Right cardiac atrium (tissue), 5 donors: Measurements from ENCODE around the gene RNU4-1. TPM values are rescaled to one million over a fixed set of nuclear protein-coding genes. Genes with fewer than 3 reads are reported as not detected.

Experiments used
- ATAC-seq, 2 donors: fragments of 200-7000 bp; cut with Tn5 transposase; one replicate each; pipeline versions ENCODE4 v1.8.0 to v1.9.1; 2020; ENCODE audit warnings: moderate library complexity in 2 of 2, mild to moderate bottlenecking in 1 of 2
- DNase-seq, 3 donors: peaks; one replicate each; pipeline ENCODE4 v3.0.0-alpha.2; 2020
- H3K27ac ChIP-seq: one replicate; pipeline ENCODE4 v1.5.1; 2013; ENCODE audit warnings: mild to moderate bottlenecking, low read length, control low read depth, moderate library complexity
- H3K27me3 ChIP-seq: one replicate; pipeline ENCODE4 v1.6.1; 2013; ENCODE audit not compliant: control insufficient read depth, insufficient read depth
- H3K4me1 ChIP-seq: one replicate; pipeline ENCODE4 v1.6.1; 2013; ENCODE audit warnings: low read length; ENCODE audit not compliant: control insufficient read depth, insufficient read depth
- H3K4me3 ChIP-seq: one replicate; pipeline ENCODE4 v1.5.1; 2013; ENCODE audit warnings: low read length, control low read depth
- H3K9me3 ChIP-seq: one replicate; pipeline ENCODE4 v1.6.1; 2013; ENCODE audit warnings: low read length; ENCODE audit not compliant: control insufficient read depth
- WGBS: extraction: QIAGEN DNeasy Blood & Tissue Kit; methylation state at CpG from one replicate; pipeline ENCODE4 v1.1.7; 2013; 5-methylcytosine and 5-hydroxymethylcytosine counted together
- intact Hi-C, 4 donors: fragments of 100-400 bp; cut with DNase I; formaldehyde crosslinking; loops; one replicate each; pipeline versions ENCODE4 v1.11.0 to v1.14.0; 2022 to 2023
- polyA plus RNA-seq: library from polyadenylated mRNA; stranded (reverse); fragments of 200-250 nt; gene quantifications from one replicate; pipeline ENCODE4 v1.2.3, GENCODE V29; 2013
- total RNA-seq, 4 donors: library from RNA; stranded (reverse); fragmentation: NEBNext Ultra II Directional; extraction: Animal tissue kit (Norgen Biotek cat#: 25700); gene quantifications; one replicate each; pipeline ENCODE4 v1.2.1, GENCODE V29; 2021
- donor health status: healthy with polysubstance abuse.
- donor health status: DM: no; HTN: yes; CAD: no.
- donor health status: DM: no; HTN: no; CAD: no.
- donor health status: DM: no; HTN: yes; CAD: no; lungs with severe emphysema.
- donor health status: DM: yes; HTN: yes; CAD: no.

Gene RNU4-1
- total and polyA plus RNA-seq, 5 donors: 1,094 to 5,230 (median 2,674) TPM; not detected in 1

DNA sequence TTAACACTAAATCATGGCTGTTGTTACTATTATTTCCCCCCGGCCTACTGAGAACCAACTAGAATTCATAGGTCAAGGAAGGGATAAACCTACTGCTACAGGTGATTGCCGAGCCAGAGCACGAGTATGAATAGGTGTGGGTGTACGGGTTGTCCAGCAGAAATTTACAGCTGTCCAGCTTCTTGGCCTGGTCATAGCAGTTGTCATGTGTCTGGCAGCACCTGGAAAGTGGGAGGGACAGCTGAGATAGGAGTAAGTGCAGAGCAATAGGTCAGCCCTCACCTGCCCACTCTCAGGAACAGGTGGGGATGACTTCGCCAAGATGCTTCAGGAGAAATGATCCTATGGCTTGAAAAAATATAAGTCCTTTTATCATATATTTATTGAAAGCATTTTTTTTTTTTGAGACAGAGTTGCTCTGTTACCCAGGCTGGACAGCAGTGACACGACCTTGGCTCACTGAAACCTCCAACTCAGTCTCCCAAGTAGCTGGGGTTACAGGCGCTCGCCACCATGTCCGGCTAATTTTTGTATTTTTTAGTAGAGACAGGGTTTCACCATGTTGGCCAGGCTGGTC is 31.9 kb upstream of the RNU4-1 start:
- Histone ChIP-seq H3K27ac (no peak overlapping the region), H3K4me3 (no peak overlapping the region), H3K4me1 (no peaks in the 10 kb centered on the region), H3K27me3 (no peaks in the 10 kb centered on the region), H3K9me3 (no peaks in the 10 kb centered on the region)
- DNase-seq: no peak
- intact Hi-C loops: no loop called here
- peak; percentile 23 to 25 for ATAC-seq
- WGBS: 55% methylated on average over 9 of the region's 9 CpGs

DNA sequence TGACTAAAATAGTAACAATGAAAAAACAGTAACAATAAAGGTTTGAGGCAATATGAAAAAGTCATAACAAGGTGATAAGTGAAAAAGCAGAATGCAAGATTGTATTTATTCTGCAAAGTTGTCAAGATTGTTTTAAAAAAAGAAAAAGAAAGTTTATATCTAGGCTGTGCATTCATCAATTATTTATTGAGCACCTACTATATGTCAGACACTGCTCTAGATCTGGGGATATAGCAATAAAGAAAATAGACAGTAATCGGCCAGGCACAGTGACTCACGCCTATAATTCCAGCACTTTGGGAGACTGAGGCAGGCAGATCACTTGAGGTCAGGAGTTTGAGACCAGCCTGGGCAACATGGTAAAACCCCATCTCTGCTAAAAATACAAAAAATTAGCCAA is 30.7 kb upstream of the RNU4-1 start:
- Histone ChIP-seq H3K4me3 (no peak overlapping the region), H3K9me3 (no peaks in the 10 kb centered on the region), H3K4me1 (no peaks in the 10 kb centered on the region), H3K27ac (no peak overlapping the region), H3K27me3 (no peaks in the 10 kb centered on the region)
- DNase-seq (no peak), ATAC-seq (no peak)
- 82% methylated on average over 2 of the region's 2 CpGs for WGBS
- intact Hi-C loops: no loop called here

DNA sequence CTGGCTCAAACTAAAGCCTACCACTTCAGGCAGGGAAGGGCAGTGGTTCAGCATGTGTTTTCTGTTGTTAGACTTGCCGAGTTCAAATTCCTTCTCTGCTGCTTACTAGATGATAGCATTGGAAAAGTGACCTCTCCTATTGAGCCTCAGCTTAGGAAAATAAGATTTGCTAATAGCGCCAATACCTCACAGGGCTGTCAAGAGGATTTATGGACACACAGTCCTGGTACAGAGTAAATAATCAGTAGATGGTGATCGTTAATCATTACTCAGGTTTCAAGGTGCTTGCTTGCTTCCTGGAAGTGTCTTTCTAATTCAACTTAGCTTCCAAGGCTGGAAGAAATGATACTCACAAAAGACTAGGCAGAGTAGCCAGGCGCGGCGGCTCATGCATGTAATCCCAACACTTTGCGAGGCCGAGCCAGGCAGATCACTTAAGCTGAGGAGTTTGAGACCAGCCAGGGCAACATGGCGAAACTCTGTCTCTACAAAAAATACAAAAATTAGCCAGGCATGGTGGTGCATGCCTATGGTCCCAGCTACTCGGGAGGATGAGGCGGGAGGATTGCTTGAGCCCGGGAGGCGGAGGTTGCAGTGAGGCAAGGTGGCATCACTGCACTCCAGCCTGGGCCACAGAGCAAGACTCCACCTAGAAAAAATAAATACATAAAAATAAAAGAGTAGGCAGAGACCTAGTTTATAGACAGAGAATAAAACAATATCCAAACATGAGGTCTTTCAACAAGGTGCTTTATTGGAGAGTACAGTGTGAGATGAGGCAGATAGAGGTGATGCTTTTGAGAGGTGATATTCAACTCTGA is 28.6 kb upstream of the RNU4-1 start:
- H3K27ac ChIP-seq: no peak overlapping the region
- no peak for ATAC-seq
- H3K4me1 ChIP-seq: peaks cover 2% of the 10 kb centered on the region
- intact Hi-C loops: no loop called here
- H3K27me3 ChIP-seq: no peaks in the 10 kb centered on the region
- H3K4me3 ChIP-seq: no peak overlapping the region
- 81% methylated on average over 13 of the region's 13 CpGs for WGBS
- H3K9me3 ChIP-seq: no peaks in the 10 kb centered on the region
- no peak for DNase-seq

DNA sequence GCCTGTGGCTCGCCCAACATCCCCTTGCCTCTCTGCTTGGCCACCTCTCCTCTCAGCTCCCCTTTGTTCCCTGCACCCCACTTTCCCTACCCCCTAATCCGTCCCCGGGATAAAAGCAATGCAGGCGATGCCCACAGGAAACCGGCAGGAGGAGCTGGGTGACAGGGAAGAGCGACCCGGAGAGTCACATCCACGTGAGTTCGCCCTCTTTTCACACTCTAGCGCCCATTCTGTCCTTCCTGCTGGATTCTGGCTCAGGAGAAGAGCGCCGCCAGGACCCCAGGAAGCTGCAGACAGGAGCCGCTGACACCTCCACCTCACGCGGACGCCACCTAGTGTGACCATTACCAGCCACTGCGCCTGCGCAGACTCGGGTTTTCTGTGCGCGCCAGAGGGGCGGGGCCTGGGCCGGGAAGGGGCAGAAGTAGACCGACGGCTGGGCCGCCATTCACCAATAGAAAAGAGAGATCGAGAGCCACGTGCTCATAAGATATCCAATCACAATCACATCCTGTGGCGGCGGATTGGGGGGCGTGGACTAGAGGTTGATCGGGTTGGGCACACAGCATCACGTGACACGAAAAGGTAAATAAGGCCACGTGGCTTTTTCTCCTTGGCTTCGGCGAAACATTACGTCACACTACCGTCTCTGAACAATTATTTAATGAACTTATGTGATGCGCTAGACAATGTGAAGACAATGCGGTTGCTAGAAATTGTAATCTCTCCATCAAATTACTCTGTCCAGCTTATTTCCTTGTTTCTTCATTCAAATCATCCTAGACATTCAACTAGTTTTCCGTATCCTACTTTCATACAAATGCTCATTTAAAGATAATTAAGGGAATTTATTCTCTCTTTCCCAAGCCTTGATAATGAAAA is 24.4 kb upstream of the RNU4-1 start:
- DNase-seq (peak; percentile 100), ATAC-seq (peak; percentile 100)
- H3K9me3 ChIP-seq: no peaks in the 10 kb centered on the region
- H3K27ac ChIP-seq: peak overlapping the region; percentile 76
- 1% methylated on average over 42 of the region's 42 CpGs for WGBS
- H3K4me3 ChIP-seq: peak overlapping the region; percentile 61
- peaks cover 2% of the 10 kb centered on the region for H3K4me1 ChIP-seq
- intact Hi-C loops: no loop called here
- no peaks in the 10 kb centered on the region for H3K27me3 ChIP-seq

DNA sequence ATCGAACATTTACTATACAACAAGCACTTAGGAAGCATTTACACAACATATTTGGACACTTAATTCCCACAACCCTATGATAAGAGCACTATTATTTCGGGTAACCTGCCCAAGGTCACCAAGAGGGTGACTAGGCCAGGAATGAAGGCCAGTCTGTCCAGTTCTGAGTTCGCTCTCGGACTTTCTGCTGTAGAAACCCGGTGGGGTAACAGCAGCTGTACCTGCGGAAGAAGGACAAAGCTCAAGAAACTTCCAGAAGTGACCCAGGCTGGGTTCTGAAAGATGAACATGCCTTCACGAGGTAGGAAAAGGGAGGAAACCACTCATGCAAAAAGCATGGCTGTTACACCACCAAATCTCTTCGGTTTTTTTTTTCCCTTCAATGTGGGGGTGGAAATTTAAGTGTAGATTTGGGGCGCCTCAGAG is 23.8 kb upstream of the RNU4-1 start:
- peaks cover 2% of the 10 kb centered on the region for H3K4me1 ChIP-seq
- 48% methylated on average over 9 of the region's 9 CpGs for WGBS
- no peaks in the 10 kb centered on the region for H3K27me3 ChIP-seq
- H3K27ac ChIP-seq: peak overlapping the region; percentile 76
- DNase-seq (no peak), ATAC-seq (no peak)
- peak overlapping the region; percentile 61 for H3K4me3 ChIP-seq
- no peaks in the 10 kb centered on the region for H3K9me3 ChIP-seq
- intact Hi-C loops: no loop called here

DNA sequence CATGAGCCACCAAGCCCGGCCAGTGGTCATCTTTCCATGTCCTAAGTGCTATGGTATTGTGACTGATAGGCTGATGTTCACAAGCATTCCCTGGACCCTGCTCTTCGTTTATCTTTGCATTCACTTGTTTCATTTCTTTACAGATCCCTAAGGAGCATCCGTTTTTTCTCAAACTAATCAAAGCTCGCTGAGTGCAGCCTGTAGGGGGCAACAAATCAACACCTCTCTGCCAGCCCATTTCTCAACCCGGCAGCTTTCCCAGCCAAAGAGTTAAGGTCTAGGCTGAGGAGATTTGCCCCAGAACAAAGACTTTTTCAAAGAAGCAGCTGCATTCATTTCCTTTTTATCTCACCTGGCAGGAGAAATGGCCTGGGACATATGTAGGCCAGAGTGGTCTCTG is 21.2 kb upstream of the RNU4-1 start:
- H3K27ac ChIP-seq: no peak overlapping the region
- intact Hi-C loops: no loop called here
- no peak for DNase-seq
- ATAC-seq: no peak
- peaks cover 2% of the 10 kb centered on the region for H3K4me1 ChIP-seq
- H3K9me3 ChIP-seq: no peaks in the 10 kb centered on the region
- 51% methylated on average over 5 of the region's 5 CpGs for WGBS
- no peak overlapping the region for H3K4me3 ChIP-seq
- H3K27me3 ChIP-seq: no peaks in the 10 kb centered on the region

DNA sequence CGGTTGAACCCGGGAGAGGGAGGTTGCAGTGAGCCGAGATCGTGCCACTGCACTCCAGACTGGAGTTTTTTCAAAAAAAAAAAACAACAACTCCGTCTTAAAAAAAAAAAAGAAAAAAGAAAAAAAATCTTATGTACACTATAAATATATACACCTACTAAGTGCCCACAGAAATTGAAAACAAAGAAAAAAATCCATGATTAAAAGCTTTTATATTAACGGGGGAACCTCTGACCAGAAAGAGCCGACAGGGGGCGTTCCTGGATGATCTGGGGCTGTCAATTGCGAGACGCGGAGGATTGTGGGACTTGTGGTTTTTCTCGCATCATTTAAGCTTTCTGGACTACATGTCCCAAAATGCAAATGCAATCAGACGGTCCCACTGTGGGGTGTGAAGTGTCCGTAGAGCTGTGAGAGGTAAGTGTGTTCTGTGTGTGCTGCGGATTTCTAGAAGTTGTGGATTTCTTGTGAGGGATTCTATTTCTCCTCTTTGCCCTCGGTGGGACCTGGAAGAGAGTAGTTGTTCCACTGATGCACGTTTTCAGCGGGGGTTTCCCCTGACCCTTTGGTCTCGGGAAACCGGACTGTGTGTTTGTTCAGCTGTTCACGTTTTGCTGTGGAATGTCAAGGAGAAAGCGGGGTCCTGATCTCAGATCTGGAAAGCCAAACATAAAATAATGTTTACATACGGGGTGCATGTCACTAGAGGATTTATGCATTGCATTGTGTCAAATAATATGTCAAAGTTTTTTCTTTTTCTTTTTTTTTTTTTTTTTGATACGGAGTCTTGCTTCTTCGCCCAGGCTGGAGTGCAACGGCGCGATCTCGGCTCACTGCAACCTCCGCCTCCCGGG is 9.2 kb upstream of the RNU4-1 start, which contains the start of gene SIRT4:
SIRT4 (plus strand) TSS at position 360 of the 854 bp plus-strand sequence. CDS start 1,241 bp downstream, outside the sequence.
- DNase-seq (peak; percentile 91 to 96 (median 91)), ATAC-seq (peak; percentile 96 to 97)
- intact Hi-C loops: no loop called here
- no peaks in the 10 kb centered on the region for H3K4me1 ChIP-seq
- peak within 1 kb of the TSS; percentile 86 for H3K27ac ChIP-seq
- H3K9me3 ChIP-seq: no peaks in the 10 kb centered on the region
- 9% methylated on average over 31 of the region's 31 CpGs for WGBS
- H3K4me3 ChIP-seq: peak within 1 kb of the TSS; percentile 93
- H3K27me3 ChIP-seq: no peaks in the 10 kb centered on the region

DNA sequence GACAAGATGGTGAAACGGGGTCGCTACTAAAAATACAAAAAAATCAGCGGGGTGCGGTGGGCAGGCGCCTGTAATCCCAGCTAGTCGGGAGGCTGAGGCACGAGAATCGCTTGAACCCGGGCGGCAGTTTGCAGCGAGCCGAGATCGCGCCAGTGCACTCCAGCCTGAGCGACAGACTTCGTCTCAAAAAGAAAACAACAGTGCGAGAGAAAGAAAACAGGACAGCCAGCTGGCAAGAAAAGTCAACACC is 701 bp downstream of the RNU4-1 start:
- intact Hi-C loops: no loop called here
- Histone ChIP-seq H3K9me3 (no peaks in the 10 kb centered on the region), H3K4me3 (peak overlapping the region; percentile 57), H3K27me3 (no peaks in the 10 kb centered on the region), H3K4me1 (no peaks in the 10 kb centered on the region), H3K27ac (peak overlapping the region; percentile 100)
- under 1% methylated on average over 17 of the region's 17 CpGs for WGBS
- ATAC-seq (peak; percentile 2), DNase-seq (no peak)

DNA sequence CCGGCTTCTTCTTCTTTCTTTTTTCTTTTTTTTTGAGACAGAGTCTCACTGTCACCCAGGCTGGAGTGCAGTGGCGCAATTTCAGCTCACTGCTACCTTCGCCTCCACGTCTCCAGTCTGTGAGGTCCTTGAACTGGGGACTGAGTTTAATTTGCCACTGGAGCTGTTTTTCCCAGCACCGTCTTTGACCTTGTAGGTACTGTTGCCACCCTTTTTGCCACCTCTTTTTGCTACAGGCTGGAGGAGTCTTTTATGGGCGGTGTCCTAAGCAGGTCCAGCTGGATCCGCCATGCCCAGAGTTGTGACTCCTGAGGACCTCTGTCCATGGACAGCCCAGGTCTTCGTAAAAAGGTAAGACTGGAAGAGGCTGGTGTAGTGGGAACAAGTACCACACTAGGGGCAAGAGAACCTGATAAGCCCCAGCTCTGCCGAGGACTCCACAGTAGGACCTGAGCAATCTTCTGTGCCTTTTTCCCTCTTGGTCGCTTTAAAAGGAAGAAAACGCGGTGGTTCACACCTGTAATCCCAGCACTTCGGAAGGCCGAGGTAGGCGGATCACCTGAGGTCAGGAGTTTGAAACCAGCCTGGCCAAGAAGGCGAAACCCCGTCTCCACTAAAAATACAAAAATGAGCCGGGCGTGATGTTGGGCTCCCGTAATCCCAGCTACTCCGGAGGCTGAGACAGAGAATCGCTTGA is 2.3 kb downstream of the RNU4-1 start:
- Histone ChIP-seq H3K27me3 (no peaks in the 10 kb centered on the region), H3K9me3 (no peaks in the 10 kb centered on the region), H3K27ac (peak overlapping the region; percentile 71), H3K4me1 (no peaks in the 10 kb centered on the region), H3K4me3 (peak overlapping the region; percentile 26)
- 25% methylated on average over 22 of the region's 22 CpGs for WGBS
- DNase-seq (peak in 1 of 3 donors; percentile 46), ATAC-seq (peak in 1 of 2 donors; percentile 8)
- intact Hi-C loops: no loop called here

DNA sequence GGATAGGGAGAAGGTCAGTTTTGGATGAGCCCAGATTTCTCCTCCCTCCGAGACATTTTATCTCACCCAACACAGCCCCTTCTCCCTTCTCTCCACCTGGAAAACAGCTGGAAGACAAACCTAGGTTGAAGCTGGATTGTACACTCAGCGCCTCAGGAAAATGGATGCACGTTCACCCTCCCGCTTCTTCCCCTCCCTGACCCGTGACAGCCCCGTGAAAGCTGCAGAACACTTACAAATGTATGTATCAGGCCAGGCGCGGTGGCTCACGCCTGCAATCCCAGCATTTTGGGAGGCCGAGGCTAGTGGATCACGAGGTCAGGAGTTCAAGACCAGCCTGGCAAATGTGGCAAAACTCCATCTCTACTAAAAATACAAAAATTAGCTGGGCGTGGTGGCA is 5.5 kb downstream of the RNU4-1 start:
- no peak for ATAC-seq
- no peak overlapping the region for H3K4me3 ChIP-seq
- 79% methylated on average over 12 of the region's 12 CpGs for WGBS
- no peaks in the 10 kb centered on the region for H3K4me1 ChIP-seq
- intact Hi-C loops: no loop called here
- H3K9me3 ChIP-seq: no peaks in the 10 kb centered on the region
- H3K27me3 ChIP-seq: no peaks in the 10 kb centered on the region
- no peak overlapping the region for H3K27ac ChIP-seq
- no peak for DNase-seq
